GM21717 (cell line): ENCODE results near the gene PDCD11.
"Not testable (repeated sequence)": the region's sequence is repeated elsewhere in the genome, so short reads cannot be mapped to it uniquely, and the experiment has no call there.

ENCODE experiments used
- ATAC-seq: cut with Tn5 transposase; IDR thresholded peaks from one replicate; pipeline ENCODE4 v1.9.1; 2021; ENCODE audit warnings: mild to moderate bottlenecking, moderate library complexity; ENCODE audit not compliant: unreplicated experiment

Gene PDCD11, protein sequence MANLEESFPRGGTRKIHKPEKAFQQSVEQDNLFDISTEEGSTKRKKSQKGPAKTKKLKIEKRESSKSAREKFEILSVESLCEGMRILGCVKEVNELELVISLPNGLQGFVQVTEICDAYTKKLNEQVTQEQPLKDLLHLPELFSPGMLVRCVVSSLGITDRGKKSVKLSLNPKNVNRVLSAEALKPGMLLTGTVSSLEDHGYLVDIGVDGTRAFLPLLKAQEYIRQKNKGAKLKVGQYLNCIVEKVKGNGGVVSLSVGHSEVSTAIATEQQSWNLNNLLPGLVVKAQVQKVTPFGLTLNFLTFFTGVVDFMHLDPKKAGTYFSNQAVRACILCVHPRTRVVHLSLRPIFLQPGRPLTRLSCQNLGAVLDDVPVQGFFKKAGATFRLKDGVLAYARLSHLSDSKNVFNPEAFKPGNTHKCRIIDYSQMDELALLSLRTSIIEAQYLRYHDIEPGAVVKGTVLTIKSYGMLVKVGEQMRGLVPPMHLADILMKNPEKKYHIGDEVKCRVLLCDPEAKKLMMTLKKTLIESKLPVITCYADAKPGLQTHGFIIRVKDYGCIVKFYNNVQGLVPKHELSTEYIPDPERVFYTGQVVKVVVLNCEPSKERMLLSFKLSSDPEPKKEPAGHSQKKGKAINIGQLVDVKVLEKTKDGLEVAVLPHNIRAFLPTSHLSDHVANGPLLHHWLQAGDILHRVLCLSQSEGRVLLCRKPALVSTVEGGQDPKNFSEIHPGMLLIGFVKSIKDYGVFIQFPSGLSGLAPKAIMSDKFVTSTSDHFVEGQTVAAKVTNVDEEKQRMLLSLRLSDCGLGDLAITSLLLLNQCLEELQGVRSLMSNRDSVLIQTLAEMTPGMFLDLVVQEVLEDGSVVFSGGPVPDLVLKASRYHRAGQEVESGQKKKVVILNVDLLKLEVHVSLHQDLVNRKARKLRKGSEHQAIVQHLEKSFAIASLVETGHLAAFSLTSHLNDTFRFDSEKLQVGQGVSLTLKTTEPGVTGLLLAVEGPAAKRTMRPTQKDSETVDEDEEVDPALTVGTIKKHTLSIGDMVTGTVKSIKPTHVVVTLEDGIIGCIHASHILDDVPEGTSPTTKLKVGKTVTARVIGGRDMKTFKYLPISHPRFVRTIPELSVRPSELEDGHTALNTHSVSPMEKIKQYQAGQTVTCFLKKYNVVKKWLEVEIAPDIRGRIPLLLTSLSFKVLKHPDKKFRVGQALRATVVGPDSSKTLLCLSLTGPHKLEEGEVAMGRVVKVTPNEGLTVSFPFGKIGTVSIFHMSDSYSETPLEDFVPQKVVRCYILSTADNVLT (N-terminal part only)

DNA sequence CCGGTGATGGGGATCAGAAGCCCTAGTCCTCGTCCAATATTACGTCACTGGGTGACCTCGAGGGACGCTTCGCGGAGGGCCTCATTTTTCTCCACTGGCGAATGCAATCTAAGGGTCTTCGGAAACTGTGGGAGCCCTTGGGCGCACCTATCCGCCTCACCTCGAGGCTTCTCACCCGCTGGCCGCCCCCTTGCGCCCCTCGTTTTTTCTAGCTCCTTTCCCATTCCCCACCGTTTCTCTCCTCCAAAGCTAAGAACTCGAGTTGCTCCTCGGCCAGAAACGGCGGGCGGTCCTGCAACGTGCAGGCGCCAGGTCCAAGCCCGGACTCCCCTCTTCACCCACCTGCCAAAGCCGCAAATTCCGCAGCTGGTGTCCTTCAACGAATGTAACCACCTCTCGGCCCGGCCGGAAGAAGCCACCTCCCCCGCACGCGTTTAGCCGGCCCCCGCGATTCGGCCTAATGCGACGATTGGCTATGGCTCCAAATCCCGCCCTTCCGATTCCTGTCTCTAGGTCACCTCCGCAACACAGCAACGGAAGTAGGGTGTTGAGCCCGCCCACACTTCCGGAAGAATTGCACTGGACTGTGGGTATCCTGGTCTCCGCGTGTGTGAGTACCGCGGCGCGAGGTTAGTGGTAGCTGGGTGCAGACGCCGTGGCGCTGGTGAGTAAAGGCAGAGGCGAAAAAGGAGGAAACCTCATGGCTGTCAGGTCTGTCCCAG lies at the start of gene PDCD11, which contains the start of gene ATP5MK:
Gene PDCD11 (plus strand): TSS at position 560 of the 722 bp plus-strand sequence. CDS start 1,801 bp downstream, outside the sequence.
Gene ATP5MK (minus strand): TSS at position 409 of the 722 bp plus-strand sequence. CDS start 4,018 bp downstream, outside the sequence.
- peak; percentile 99 for ATAC-seq

DNA sequence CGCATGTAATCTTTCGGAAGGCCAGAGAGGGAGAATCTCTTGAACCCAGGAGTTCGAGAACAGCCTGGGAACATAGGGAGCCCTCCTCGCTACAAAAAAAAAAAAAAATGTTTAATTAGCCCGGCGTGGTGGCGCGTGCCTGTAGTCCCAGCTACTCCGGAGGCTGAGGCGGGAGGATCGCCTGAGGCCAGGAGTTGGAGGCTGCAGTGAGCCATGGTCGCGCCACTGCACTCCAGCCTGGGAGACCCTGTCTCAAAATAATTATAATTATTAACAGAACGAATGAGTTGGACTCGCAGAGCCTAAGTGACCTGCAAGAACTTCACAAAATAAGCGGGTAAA lies 46.3 kb upstream of the PDCD11 start:
- ATAC-seq, result no peak

DNA sequence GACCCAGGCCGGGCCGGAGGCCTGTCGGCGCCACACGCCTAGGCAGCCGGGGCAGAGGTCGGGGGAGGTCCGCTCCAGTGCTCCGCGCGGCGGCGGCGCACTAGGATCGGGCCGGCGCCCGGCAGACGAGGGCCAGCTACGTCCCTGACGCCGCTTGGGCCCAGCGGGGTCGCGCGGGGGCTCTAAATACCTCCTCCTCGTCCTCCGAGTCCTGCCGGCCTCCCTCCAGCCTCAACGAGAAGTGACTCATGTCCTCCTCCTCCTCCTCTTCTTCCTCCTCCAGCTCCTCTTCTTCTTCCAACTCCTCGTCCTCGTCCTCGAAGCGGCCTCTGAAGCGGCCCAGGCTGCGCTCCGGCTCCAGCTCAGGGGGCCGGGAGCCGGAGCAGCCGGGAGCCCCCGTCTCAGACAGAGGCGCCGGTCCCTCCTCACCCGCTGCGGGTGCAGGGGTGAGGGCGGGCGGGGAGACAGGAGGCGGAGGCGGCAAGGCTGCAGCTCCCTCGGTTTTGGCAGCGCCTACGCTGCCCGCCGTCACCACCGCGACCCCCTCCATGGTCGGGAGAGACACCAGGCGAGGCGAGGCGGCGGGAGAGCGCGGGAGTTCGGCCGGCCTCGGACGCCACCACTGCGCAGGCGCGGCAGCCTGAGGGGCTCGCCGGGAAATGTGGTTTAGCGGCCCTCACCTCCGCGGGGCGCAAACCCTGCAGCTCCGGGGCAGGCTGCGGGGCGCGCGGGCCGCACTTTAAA lies 45.7 kb upstream of the PDCD11 start, which contains the start of gene PCGF6:
Gene PCGF6 (minus strand): TSS at position 624 of the 744 bp plus-strand sequence. CDS start 74 bp downstream, at position 550.
- ATAC-seq, result peak; percentile 83

DNA sequence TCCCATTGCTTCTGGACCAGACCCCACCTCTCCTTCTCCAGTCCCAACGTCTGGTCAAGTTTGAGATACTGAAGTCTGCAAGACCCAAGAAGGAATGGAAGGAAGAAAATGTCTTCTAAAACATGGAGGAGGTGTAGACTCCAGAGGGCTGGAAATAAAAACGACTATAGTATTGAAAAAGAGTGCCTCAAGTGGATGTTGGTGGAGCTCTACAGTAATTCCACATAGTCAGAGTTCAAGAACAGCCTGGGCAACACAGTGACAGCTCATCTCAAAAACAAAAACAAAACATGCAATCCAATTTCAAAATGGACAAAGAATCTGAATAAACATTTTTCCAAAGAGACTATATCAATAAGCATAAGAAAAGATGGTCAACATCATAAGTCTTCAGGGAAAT lies 43.1 kb upstream of the PDCD11 start:
- ATAC-seq, result no peak

DNA sequence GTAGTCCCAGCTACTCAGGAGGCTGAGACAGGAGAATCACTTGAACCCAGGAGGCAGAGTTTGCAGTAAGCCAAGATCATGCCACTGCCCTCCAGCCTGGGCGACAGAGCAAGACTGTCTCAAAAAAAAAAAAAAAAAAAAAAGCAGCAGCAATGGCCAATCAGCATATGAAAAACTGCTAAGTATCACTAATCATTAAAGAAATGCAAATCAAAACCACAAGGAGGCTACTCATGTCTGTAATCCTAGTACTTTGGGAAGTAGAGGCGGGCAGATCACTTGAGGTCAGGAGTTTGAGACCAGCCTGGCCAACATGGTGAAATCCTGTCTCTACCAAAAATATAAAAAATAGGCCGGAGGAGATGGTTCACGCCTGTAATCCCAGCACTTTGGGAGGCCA lies 41.9 kb upstream of the PDCD11 start:
- ATAC-seq, result not testable (repeated sequence)

DNA sequence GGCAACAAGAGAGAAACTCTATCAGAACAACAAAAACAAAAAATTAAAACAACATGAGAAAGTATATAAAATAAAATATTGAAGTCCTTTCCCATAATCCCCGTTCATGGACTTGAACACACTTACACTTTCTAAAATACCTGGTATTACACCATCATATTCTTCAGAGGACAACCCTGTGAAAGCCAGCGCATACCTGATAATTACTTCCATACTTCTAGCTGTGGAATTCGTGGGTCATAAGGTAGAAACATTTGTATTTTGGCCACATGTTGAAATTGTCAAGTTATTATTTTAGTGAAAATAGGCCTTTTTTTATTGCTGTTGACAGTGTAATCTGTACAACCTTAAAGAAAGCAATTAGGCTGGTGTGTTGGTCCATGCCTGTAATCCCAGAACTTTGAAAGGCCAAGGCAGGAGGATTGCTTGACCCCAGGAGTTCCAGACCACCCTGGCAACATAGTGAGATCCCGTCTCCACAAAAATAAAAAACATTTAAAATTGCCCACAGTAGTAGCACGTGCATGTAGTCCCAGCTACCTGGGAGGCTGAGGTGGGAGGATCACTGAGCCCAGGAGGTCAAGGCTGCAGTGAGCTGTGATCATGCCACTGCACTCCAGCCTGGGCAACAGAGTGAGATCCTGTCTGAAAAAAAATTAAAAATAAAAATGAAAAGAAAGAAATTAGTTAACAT lies 40.4 kb upstream of the PDCD11 start:
- no peak for ATAC-seq

DNA sequence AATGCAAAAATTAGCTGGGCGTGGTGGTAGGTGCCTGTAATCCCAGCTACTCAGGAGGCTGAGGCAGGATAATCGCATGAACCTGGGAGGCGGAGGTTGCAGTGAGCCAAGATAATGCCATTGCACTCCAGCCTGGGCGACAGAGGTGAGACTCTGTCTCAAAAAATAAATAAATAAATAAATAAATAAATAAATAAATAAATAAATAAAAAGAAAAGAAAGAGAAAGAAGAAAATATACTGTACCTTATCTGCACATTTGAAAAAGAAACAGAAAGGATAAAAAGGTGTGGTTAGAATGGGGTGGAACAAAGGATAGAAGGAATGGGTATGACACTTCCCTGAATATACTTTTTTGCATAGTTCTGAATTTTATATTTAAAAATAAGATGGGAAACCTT lies 36.9 kb upstream of the PDCD11 start:
- ATAC-seq, result not testable (repeated sequence)

DNA sequence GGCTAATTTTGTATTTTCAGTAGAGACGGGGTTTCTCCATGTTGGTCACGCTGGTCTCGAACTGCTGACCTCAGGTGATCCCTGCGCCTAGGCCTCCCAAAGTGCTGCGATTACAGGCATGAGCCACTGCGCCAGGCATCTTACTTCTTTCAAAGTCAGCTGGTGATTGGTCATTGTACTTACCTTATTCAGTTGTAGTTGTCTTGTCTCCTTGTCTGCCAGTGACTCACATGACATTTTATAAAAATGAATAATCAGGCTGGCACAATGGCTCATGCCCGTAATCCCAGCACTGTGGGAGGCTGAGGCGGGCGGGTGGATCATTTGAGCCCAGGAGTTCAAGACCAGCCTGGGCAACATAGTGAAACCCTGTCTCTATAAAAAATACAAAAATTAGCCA lies 35.6 kb upstream of the PDCD11 start:
- not testable (repeated sequence) for ATAC-seq

DNA sequence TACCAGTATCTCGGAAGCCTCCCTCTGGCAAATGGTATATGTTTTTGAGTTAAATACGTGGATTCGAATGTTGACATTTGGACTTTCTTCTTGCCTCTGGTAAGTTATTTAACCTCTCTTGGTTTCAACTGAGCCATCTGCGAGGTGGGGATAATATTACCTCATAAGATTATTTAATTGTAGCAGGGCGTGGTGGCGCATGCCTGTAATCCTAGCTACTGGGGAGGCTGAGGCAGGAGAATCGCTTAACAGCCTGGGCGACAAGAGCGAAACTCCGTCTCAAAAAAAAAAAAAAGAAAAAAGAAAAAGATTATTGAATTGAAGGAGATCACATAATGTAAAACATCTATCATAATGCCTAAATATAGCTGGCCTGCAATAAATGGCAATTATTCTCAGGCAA lies 29.0 kb upstream of the PDCD11 start:
- no peak for ATAC-seq

DNA sequence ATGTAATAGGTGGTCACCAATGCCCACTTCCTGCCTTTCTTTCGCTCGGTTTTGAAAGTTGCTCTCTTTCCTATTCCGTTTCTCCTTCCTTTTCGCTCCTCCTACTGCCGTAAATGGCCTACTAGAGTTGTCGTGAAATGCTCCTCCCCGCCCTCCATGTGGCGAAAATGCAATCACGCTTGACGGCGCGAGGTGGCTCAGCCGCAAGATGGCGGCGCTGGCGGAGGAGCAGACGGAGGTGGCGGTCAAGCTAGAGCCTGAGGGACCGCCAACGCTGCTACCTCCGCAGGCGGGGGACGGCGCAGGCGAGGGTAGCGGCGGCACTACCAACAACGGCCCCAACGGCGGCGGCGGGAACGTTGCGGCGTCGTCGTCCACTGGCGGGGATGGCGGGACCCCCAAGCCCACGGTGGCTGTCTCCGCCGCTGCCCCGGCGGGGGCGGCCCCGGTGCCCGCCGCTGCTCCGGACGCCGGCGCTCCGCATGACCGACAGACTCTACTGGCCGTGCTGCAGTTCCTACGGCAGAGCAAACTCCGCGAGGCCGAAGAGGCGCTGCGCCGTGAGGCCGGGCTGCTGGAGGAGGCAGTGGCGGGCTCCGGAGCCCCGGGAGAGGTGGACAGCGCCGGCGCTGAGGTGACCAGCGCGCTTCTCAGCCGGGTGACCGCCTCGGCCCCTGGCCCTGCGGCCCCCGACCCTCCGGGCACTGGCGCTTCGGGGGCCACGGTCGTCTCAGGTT lies 28.5 kb upstream of the PDCD11 start, which contains the start of gene TAF5:
Gene TAF5 (plus strand): TSS at position 195 of the 737 bp plus-strand sequence. CDS start 14 bp downstream, at position 209.
- peak; percentile 55 for ATAC-seq

DNA sequence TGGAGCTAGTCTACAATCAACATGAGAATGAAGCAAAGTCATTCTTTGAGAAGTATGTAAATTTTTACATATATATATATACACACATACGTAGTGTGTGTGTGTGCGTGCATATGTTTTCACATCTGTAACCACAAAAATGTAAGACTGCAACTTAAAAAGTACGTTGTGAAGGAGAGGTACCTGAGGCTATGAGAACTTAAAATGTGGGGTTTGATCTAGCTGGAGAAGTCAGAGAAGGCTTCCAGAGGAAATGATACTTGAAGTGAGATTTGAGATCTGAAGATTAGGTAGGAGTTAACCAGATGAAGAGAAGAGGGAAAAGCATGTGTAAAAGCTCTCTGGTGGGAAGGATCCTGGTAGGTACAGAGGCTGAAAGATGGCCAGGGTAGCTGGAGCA lies 22.9 kb upstream of the PDCD11 start:
- ATAC-seq, result no peak

DNA sequence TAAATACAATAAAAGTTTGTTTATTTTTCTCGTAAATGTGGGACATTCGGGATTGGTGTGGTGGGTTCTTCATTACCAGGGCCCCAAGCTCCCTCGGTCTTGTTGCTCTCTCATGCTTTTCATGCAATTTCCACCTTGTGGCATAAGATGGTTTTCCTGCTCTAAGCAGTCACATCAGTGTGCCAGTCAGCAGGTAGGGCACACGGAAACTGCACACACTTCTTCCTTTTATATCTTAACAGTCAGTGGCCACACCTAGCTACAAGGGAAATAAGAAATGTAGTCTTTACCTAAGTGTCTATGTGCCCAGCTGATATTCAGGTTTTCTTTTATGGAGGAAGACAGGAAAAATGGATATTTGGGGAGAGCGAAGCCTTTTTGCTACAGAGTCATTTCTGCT lies 22.2 kb upstream of the PDCD11 start:
- ATAC-seq, result no peak

DNA sequence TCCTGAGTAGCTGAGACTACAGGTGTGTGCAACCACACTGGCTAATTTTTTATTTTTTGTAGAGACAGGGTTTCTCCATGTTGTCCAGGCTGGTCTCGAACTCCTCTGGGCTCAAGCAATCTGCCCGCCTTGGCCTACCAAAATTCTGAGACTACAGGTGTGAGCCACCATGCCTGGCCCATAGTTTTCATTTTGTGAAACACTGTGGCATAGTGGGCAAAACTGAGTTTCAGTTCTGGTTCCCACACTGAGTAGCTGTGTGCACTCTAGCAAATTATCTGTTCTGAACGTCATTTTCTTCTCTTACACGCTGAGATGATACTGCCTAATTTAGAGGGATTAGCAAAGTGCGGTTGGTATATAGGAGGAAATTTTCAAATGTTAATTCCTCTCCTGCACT lies 13.7 kb upstream of the PDCD11 start:
- ATAC-seq, result no peak

DNA sequence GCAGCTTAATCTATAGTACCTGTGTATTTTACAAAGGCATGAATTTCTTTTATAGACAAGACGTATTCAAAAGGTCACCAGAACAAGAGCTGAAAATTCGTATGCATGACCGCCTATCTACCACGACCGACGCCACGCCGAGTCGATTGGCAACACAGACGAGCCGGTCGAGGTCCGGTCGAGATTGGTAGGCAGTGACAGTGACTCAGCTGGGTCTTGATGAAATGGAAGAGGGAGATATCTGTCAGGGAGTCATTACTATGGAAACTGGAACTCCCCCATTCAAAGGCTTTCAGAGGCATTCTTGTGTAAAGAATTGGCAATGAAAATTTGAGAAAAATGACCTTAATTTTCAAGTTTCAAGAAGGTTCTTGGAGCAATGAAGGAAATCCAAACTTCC lies 2.2 kb upstream of the PDCD11 start:
- ATAC-seq, result no peak

DNA sequence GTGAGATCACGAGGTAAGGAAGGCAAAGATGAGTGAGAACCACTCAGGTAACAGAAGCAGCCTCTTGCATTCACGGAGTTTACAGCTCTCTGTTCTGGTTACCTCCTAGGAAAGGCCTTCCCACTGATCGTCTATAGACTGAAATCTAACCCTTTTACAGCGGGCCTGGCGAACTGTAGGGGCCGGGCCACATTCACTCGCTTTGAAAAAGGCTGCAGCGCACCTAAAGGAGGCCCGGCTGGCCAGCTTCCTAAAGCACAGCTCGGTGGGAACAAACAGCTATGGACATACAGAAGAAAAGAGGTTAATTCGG lies 716 bp upstream of the PDCD11 start:
- no peak for ATAC-seq

DNA sequence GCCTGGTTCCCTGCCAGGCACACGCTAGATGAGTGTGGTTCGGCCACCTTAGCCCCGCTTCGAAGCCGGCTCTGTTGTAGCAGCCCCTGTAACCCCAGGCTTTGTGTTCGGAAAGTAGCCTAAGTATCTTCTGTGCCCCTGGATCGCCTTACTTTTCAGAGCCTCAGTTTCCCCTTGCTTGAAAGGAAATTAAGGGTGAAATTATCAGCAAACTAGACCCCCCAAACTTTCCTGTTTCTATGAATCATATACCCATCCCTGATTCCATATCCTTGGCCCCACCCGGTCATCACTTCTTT lies 312 bp downstream of the PDCD11 start:
- ATAC-seq, result no peak

DNA sequence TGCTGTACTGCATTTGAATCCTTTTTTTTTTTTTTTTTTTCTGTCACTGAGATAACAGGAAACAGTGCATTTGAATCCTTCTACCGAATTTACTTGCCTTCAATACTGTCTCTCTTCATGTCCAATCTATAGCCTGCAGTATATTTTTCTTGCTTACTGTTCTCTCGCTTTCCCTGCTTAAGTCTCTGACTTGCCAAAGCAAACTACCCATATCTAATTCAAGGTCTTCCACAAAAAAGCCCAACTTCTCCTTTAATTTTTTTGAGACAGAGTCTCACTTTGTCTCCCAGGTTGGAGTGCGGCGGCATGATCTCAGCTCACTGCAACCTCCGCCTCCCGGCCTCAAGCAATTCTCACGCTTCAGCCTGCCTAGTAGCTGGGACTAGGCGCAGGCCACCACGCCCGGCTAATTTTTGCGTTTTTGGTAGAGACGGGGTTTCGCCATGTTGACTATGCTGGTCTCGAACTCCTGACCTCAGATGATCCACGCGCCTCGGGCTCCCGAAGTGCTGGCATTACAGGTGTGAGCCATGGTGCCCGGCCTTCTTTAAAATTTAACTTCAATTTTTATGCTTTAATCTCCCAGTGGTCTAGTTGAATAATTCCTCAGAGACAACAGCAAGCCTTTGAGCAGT lies 882 bp downstream of the PDCD11 start:
- ATAC-seq, result no peak

DNA sequence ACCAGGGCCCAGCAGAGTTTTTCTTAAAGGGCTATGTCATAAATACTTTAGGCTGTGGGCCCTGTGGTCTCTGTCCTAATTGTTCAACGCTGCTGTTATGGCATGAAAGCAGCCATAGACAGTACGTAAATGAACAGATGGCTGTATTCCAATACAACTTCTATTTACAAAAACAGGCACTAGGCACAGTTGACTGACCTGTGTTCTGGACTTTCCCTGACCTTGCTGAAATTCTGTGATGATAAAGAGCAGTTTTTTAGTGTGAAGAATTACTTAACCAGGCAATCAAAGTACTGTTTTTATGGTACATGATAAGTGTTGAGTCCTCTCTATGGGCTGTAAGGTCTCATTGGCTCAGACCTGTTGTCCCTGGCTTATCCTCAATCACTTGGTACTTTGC lies 17.1 kb downstream of the PDCD11 start:
- no peak for ATAC-seq
